ENCODE data around the gene EMX1. TPM values are rescaled to one million over a fixed set of nuclear protein-coding genes. Genes with fewer than 3 reads are reported as not detected.

The EMX1 gene
- total RNA-seq, 1 donor from 2014 or later: not detected

GRCh38 chr2:72924353-72925240, 7.3 kb downstream of the EMX1 start:
- ATAC-seq: peak; percentile 9 to 30
- TF ChIP-seq CTCF (IDR thresholded peaks at IDR 0.05): no peak
- no peaks in the 10 kb centered on the region for H3K36me3 ChIP-seq
- no peaks in the 10 kb centered on the region for H3K9me3 ChIP-seq
- intact Hi-C loops (cut with DNase I): no loop called here
- H3K27me3 ChIP-seq (ENCODE audit: low read depth): peaks cover 100% of the 10 kb centered on the region
- no peak overlapping the region for H3K27ac ChIP-seq
- no peak overlapping the region for H3K4me3 ChIP-seq
- DNase-seq: no peak
- H3K4me1 ChIP-seq: peaks cover 31% of the 10 kb centered on the region

- no peak overlapping the region for H3K27ac ChIP-seq
- peaks cover 23% of the 10 kb centered on the region for H3K4me1 ChIP-seq
- DNase-seq: no peak
- no peak for TF ChIP-seq CTCF (IDR thresholded peaks at IDR 0.05)
- H3K36me3 ChIP-seq: no peaks in the 10 kb centered on the region
- H3K4me3 ChIP-seq: no peak overlapping the region
- H3K9me3 ChIP-seq: no peaks in the 10 kb centered on the region
- ATAC-seq: no peak
- peaks cover 95% of the 10 kb centered on the region for H3K27me3 ChIP-seq (ENCODE audit: low read depth)
- intact Hi-C loops (cut with DNase I): no loop called here
Observed at GRCh38 chr2:72925328-72925943, 8.1 kb downstream of the EMX1 start.

- intact Hi-C loops (cut with DNase I): no loop called here
- no peak for DNase-seq
- no peak for ATAC-seq
- Histone ChIP-seq H3K9me3 (no peaks in the 10 kb centered on the region), H3K27ac (no peak overlapping the region), H3K27me3 (ENCODE audit: low read depth) (peaks cover 86% of the 10 kb centered on the region), H3K36me3 (no peaks in the 10 kb centered on the region), H3K4me3 (no peak overlapping the region), H3K4me1 (peaks cover 16% of the 10 kb centered on the region)
- TF ChIP-seq CTCF (IDR thresholded peaks at IDR 0.05): no peak
Observed at GRCh38 chr2:72926368-72926767, 9.0 kb downstream of the EMX1 start.

- intact Hi-C loops (cut with DNase I): no loop called here
Observed at GRCh38 chr2:72926811-72927465, 9.6 kb downstream of the EMX1 start.

More at GRCh38 chr2:72926811-72927465, 9.6 kb downstream of the EMX1 start:
- ATAC-seq (no peak), DNase-seq (no peak)
- Histone ChIP-seq H3K4me1 (peaks cover 16% of the 10 kb centered on the region), H3K9me3 (no peaks in the 10 kb centered on the region), H3K4me3 (no peak overlapping the region), H3K27me3 (ENCODE audit: low read depth) (peaks cover 84% of the 10 kb centered on the region), H3K36me3 (no peaks in the 10 kb centered on the region), H3K27ac (no peak overlapping the region)
- TF ChIP-seq CTCF (IDR thresholded peaks at IDR 0.05): no peak
